HG02981 (cell line): ENCODE data around the gene ATG16L1.
"Not testable (repeated sequence)": the region's sequence is repeated elsewhere in the genome, so short reads cannot be mapped to it uniquely, and the experiment has no call there.

Source experiments
- ATAC-seq: cut with Tn5 transposase; IDR thresholded peaks from one replicate; pipeline ENCODE4 v1.9.1; 2021; ENCODE audit warnings: mild to moderate bottlenecking, moderate library complexity; ENCODE audit not compliant: unreplicated experiment

ATG16L1 gene

GRCh38 chr2:233328922-233329321, 77.4 kb downstream of the ATG16L1 start:
- no peak for ATAC-seq

DNA sequence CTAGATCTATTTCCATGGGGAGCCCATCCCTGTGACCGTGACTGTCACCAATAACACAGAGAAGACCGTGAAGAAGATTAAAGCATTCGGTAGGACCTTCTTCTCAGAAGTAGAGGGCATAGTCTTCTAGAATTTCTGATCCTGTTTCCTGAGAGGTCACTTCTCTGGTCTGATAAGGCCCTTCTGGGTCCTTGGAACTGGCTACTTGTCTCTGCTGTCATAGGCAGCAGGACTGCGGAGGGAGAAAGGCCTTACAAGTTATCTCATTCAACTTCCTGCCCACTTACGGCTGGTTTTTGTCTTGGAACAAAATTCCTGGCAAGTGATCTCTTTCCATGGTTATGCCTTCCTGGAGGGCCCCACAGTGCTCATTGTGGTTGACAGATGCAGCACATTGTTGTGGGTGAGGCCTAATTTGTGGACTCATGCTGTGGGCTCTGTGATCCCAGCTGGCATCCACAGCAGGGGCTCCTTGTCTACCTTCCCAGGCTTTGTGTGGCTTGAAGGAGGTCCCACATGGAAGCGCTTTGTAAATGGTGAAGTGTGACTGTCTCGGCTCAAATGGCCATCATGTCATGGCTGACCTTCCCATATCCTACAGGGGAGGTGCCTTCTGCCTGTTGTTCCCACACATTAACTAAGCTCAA, 78.1 kb downstream of the ATG16L1 start:
- ATAC-seq: no peak

GRCh38 chr2:233331536-233331935, 80.1 kb downstream of the ATG16L1 start:
- ATAC-seq: peak; percentile 83

DNA sequence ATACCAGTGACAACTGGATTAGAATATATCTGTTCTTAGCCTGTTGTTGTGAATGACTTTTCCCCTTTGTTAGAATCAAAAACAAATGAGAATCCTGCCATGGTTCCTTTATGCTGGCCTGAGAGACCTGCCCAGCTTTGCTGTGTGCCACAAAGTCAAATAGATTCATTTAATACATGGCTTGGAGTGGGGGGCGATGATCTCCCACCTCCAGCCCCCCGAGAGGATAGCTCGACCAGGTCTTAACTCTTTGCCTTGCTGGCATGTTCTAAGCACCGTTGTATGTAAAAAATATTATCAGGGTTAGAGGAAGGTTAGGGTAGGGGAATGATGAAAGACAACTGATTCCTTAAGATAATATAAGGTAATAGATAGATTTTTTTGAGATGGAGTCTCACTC, 80.7 kb downstream of the ATG16L1 start:
- ATAC-seq: no peak

DNA sequence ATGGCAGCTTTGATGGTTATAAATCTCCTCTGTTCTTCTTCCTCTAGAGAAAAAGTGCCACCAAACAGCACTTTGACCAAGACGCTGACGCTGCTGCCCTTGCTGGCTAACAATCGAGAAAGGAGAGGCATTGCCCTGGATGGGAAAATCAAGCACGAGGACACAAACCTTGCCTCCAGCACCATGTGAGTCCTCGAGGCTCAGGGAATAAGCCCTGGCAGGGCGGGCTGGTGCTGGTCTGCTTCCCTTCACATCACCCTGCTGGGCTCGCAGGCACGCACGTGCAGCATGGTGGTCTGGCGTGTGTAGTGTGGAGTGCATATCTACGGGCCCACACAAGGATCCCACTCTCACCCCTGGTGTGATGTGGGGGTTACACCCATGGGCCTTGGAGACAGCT, 83.4 kb downstream of the ATG16L1 start:
- ATAC-seq: no peak

- not testable (repeated sequence) for ATAC-seq
Measured at GRCh38 chr2:233336091-233336490, 84.6 kb downstream of the ATG16L1 start.

DNA sequence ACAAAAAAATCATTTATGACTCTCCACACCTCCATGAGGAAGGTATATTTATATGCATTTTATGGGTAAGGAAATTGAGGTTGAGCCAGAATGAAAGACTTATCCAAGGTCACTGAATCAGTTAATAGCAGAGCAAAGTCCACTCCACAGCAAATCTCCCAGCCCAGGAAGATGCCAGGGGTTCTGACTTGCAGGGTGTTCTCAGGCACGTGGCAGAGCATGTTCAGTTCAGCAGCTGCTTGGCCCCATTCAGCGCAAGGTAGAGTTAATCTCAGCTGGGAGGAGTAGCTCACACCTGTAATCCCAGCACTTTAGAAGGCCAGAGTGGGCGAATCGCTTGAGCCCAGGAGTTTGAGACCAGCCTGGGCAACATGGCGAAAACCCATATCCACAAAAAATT, 85.1 kb downstream of the ATG16L1 start:
- no peak for ATAC-seq

GRCh38 chr2:233338046-233338445, 86.6 kb downstream of the ATG16L1 start:
- no peak for ATAC-seq

GRCh38 chr2:233338812-233339368, 87.4 kb downstream of the ATG16L1 start:
- no peak for ATAC-seq

DNA sequence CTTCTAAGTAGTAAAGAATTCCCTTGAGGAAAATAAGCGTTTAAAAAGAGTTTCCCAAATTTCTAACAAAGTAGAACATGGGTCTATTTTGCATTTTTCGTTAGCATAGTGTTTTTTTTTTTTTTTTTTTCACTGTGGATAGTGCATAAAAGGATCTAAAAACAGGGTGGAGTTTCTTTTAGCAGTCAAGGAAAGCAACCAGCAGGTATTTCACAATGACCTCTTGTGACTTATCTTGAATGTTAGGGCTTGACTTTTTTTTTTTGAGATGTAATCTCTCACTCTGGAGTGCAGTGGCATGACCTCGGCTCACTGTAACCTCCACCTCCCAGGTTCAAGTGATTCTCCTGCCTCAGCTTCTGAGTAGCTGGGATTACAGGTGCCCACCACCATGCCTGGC, 88.0 kb downstream of the ATG16L1 start:
- ATAC-seq: no peak

DNA sequence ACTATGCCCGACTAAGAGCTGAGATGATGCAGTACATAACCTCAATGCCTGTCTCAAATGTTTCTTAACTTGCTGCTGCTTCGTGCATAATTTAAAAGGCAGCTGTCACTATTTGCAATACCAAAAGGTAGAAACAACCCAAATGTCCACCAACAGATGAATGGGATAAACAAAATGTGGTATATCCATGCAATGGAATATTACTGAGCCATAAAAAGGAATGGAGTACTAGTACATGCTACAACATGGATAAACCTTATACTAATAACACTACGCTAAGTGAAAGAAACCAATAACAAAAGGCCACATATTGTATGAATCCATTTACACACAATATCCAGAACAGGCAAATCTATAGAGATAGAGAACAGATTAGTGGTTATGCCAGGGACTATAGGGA, 89.8 kb downstream of the ATG16L1 start:
- ATAC-seq: no peak

DNA sequence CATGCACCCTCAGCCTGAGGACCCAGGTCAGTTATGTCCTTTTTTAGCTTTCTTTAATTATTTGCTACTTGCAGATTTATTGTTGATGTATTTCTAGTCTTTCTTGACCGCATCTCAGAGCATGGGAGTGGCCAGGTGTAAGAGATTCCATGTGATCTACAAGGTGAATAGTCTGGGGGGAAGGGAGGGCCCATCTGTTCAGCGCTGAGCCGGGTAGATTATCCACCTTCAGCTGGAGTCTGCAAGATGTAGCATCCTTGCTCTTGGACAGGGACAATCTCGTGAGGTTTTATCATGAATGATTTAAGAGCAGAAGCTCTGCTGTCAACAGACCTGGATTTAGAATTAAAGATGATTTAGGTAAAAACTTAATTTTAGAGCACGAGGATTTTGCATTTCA, 90.8 kb downstream of the ATG16L1 start:
- ATAC-seq: no peak

DNA sequence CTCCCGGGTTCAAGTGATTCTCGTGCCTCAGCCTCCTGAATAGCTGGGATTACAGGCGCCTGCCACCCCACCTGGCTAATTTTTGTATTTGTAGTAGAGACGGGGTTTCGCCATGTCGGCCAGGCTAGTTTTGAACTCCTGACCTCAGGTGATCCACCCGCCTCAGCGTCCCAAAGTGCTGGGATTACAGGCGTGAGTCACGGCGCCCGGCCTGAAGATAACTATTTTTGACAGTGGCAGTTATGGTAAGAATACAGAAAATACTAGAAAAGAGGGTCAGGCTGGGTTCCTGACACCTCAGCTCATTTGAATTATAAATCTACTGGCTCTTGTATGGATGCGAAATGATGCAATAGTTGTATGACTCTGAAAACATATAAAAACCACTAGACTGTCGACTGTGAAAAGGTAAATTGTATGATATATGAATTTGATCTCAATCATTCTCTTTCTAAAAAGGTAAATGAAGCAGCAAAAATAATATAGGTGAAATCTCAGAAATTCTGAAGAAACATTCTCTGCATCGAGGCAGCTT, 91.8 kb downstream of the ATG16L1 start:
- ATAC-seq: no peak
